ENCODE data around the gene GALNT2. TPM values are rescaled to one million over a fixed set of nuclear protein-coding genes. Genes with fewer than 3 reads are reported as not detected.

The GALNT2 gene
- total and polyA plus RNA-seq, 9 of the 15 experiments (the other 6 are each of a cell fraction or from before 2014, with no cell fraction given) = 1.6 to 106 (median 51.9) TPM

- no peak for TF ChIP-seq ADNP (tag; IDR thresholded peaks at IDR 0.05)
- TF ChIP-seq WHSC1 (IDR thresholded peaks at IDR 0.05; ENCODE audit: low read length) = no peak
- no peak for TF ChIP-seq ZFP1 (CRISPR knock-in tag; IDR thresholded peaks at IDR 0.05)
- TF ChIP-seq ZNF280B (CRISPR knock-in tag; IDR thresholded peaks at IDR 0.05) = no peak
- TF ChIP-seq EGR1 (conservative IDR thresholded peaks at IDR 0.05) = no peak
- no peak for TF ChIP-seq CTCFL (IDR thresholded peaks at IDR 0.05; ENCODE audit: borderline replicate concordance, insufficient read depth, low read depth, low read length, poor library complexity, severe bottlenecking)
- no peak for TF ChIP-seq DMBX1 (CRISPR knock-in tag; IDR thresholded peaks at IDR 0.05; ENCODE audit: borderline replicate concordance)
- no peak for TF ChIP-seq STAG1 (CRISPR knock-in tag; IDR thresholded peaks at IDR 0.05; ENCODE audit: borderline replicate concordance)
- no peak for TF ChIP-seq E2F3 (CRISPR knock-in tag; IDR thresholded peaks at IDR 0.05)
- no peak for TF ChIP-seq HMBOX1 (IDR thresholded peaks at IDR 0.05)
- no peak for TF ChIP-seq CREM (IDR thresholded peaks at IDR 0.05; ENCODE audit: low read depth)
- no peak for TF ChIP-seq SFPQ (IDR thresholded peaks at IDR 0.05; ENCODE audit: low read depth, low read length)
These were observed 181.8 kb downstream of the GALNT2 start (continued) for GRCh38 chr1:230248889-230249270.

Data from K562 (cell line).